ENCODE results near the gene CRMP1. TPM values are rescaled to one million over a fixed set of nuclear protein-coding genes. Genes with fewer than 3 reads are reported as not detected.

Gene CRMP1
- total and polyA plus RNA-seq, 2 of the 4 experiments (the other 2 are of a cell fraction): 4.1 to 7.4 TPM

- Histone ChIP-seq H3K4me1 (ENCODE audit: control insufficient read depth, insufficient read depth, low read length) (no peaks in the 10 kb centered on the region), H3K4me2 (ENCODE audit: low read depth, low read length) (no peak overlapping the region), H2BK20ac (ENCODE audit: low read depth, low read length) (no peak overlapping the region), H3K4me3 (ENCODE audit: insufficient read depth, low read depth, low read length) (no peak overlapping the region), H3K23ac (ENCODE audit: low read depth, low read length) (no peak overlapping the region), H3K36me3 (ENCODE audit: control insufficient read depth, insufficient read depth, low read length) (peaks cover 77% of the 10 kb centered on the region), H3K18ac (ENCODE audit: low read depth, low read length) (no peak overlapping the region), H4K20me1 (ENCODE audit: insufficient read depth, low read length) (peaks cover 31% of the 10 kb centered on the region), H3K79me1 (ENCODE audit: low read depth in 1 of 2, low read length in 2 of 2) (peaks cover 3 to 36% of the 10 kb centered on the region in 2 experiments; a peak in 3 of 4 replicates), H4K8ac (ENCODE audit: low read depth in 2 of 2, low read length in 2 of 2) (no peak overlapping the region), H2AFZ (replicated peaks; ENCODE audit: low read length, poor library complexity) (no peak overlapping the region), H3K9me3 (ENCODE audit: control insufficient read depth, insufficient read depth, low read length) (no peaks in the 10 kb centered on the region), H3K9me1 (ENCODE audit: insufficient read depth, low read length) (peaks cover 6% of the 10 kb centered on the region; the same call in 1 of the 2 replicates), H3K4ac (ENCODE audit: low read depth, low read length) (no peak overlapping the region), H3K27ac (ENCODE audit: insufficient read depth, low read length) (no peak overlapping the region), H3K9ac (ENCODE audit: low read depth, low read length) (no peak overlapping the region), H2BK15ac (ENCODE audit: low read depth, low read length) (no peak overlapping the region), H3K27me3 (ENCODE audit: control insufficient read depth, insufficient read depth, low read length) (no peaks in the 10 kb centered on the region), H2AK5ac (ENCODE audit: low read depth, low read length) (no peak overlapping the region), H3K56ac (ENCODE audit: extremely low read depth, insufficient read depth, low read length) (no peak overlapping the region), H2BK120ac (ENCODE audit: low read depth, low read length) (no peak overlapping the region), H4K91ac (ENCODE audit: insufficient read depth, low read depth, low read length) (no peak overlapping the region), H4K5ac (ENCODE audit: low read depth, low read length) (no peak overlapping the region), H2AK9ac (replicated peaks; ENCODE audit: low read depth, low read length, poor library complexity) (no peak overlapping the region), H3K14ac (replicated peaks; ENCODE audit: low read depth, low read length) (no peak overlapping the region), H2BK5ac (ENCODE audit: low read depth, low read length, poor library complexity, severe bottlenecking) (no peak overlapping the region)
- ChIA-PET CTCF (interaction anchor here (0.6 kb wide), 1 partner anchor 767 kb away, joined by 3 read pairs; no protein-coding TSS in a partner anchor), POLR2A (ENCODE audit: unreplicated experiment) (no interaction called here)
- dilution Hi-C loops (cut with HindIII; ENCODE audit: low sequenced_read_pairs, unreplicated experiment) (no loop called here), in situ Hi-C loops (cut with MboI; ENCODE audit: low sequenced_read_pairs) (no loop called here), intact Hi-C loops (cut with micrococcal nuclease) (loop anchor here (1.0 to 5.0 kb wide), 3 partner anchors 412 to 819 kb away; partner anchors contain the start of gene STK32B)
- WGBS, 2 experiments (ENCODE audit: extremely low coverage in 2 of 2, insufficient read length in 1 of 2): no CpG with 5 or more reads among the region's 7 CpGs
- no TSS peak for BruUV-seq (replicated peaks)
- ATAC-seq (ENCODE audit: low read depth) (no peak), DNase-seq (no peak)
- TF ChIP-seq FOS (IDR thresholded peaks at IDR 0.05; ENCODE audit: low read depth, low read length): no peak
- TF ChIP-seq ELK1 (IDR thresholded peaks at IDR 0.05; ENCODE audit: borderline replicate concordance, low read depth, low read length): no peak
- no peak for TF ChIP-seq MAFK (IDR thresholded peaks at IDR 0.05; ENCODE audit: low read depth, low read length)
- no peak for TF ChIP-seq NFE2L2 (IDR thresholded peaks at IDR 0.05; ENCODE audit: low read depth, low read length)
- TF ChIP-seq USF2 (IDR thresholded peaks at IDR 0.05; ENCODE audit: low read depth, low read length): no peak
- TF ChIP-seq SMC3 (IDR thresholded peaks at IDR 0.05; ENCODE audit: low read depth, low read length): no peak
- no peak for TF ChIP-seq CEBPB (IDR thresholded peaks at IDR 0.05; ENCODE audit: low read depth, low read length)
- no peak for TF ChIP-seq RCOR1 (IDR thresholded peaks at IDR 0.05; ENCODE audit: insufficient replicate concordance, low read length)
- TF ChIP-seq MXI1 (IDR thresholded peaks at IDR 0.05; ENCODE audit: borderline replicate concordance, low read depth, low read length): no peak
- TF ChIP-seq BHLHE40 (IDR thresholded peaks at IDR 0.05; ENCODE audit: low read depth, low read length): no peak
- TF ChIP-seq MAZ (IDR thresholded peaks at IDR 0.05; ENCODE audit: borderline replicate concordance, low read depth, low read length): no peak
- TF ChIP-seq RFX5 (IDR thresholded peaks at IDR 0.05; ENCODE audit: low read depth, low read length): no peak
Measured at GRCh38 chr4:5813882-5814255, 79.0 kb downstream of the CRMP1 start.
